Measurements from ENCODE around the gene TYW1B. TPM values are rescaled to one million over a fixed set of nuclear protein-coding genes. Genes with fewer than 3 reads are reported as not detected.
"Not testable (repeated sequence)": the region's sequence is repeated elsewhere in the genome, so short reads cannot be mapped to it uniquely, and the experiment has no call there.

TYW1B gene
- total RNA-seq, 1 experiment from 2014 or later, result 2.6 TPM

GRCh38 chr7:72793791-72794190 is 34.2 kb downstream of the TYW1B start:
- no TSS peak for BruUV-seq (replicated peaks)
- Histone ChIP-seq H3K27me3 (replicated peaks; ENCODE audit: insufficient read depth, low read depth, low read length, poor library complexity) (no peaks in the 10 kb centered on the region), H3K36me3 (ENCODE audit: insufficient read depth, low read length, poor library complexity, severe bottlenecking) (no peaks in the 10 kb centered on the region), H3K4me1 (ENCODE audit: insufficient read depth, low read length, poor library complexity, severe bottlenecking) (no peaks in the 10 kb centered on the region), H3K4me3 (ENCODE audit: low read depth, low read length, poor library complexity, severe bottlenecking) (no peak overlapping the region), H3K9me3 (ENCODE audit: low read depth, low read length, poor library complexity, severe bottlenecking) (no peaks in the 10 kb centered on the region), H3K27ac (ENCODE audit: low read depth, low read length, poor library complexity, severe bottlenecking) (no peak overlapping the region)
- CTCF ChIA-PET, result no interaction called here
- TF ChIP-seq CTCF (conservative IDR thresholded peaks at IDR 0.05; ENCODE audit: low read depth, low read length) (no peak), EZH2 (IDR thresholded peaks at IDR 0.05; ENCODE audit: borderline replicate concordance, low read depth, low read length, poor library complexity, severe bottlenecking) (no peak)
- intact Hi-C loops (cut with micrococcal nuclease; ENCODE audit: unreplicated experiment), result no loop called here
- DNase-seq (ENCODE audit: low spot score), result no peak
- POLR2A ChIA-PET (ENCODE audit: low non-redundant PET), result no interaction called here

GRCh38 chr7:72790698-72791060 is 37.3 kb downstream of the TYW1B start:
- POLR2A ChIA-PET (ENCODE audit: low non-redundant PET); H3K4me3 ChIP-seq (ENCODE audit: low read depth, low read length, poor library complexity, severe bottlenecking); H3K27me3 ChIP-seq (replicated peaks; ENCODE audit: insufficient read depth, low read depth, low read length, poor library complexity); intact Hi-C loops (cut with micrococcal nuclease; ENCODE audit: unreplicated experiment); H3K4me1 ChIP-seq (ENCODE audit: insufficient read depth, low read length, poor library complexity, severe bottlenecking); DNase-seq (ENCODE audit: low spot score); BruUV-seq (replicated peaks); CTCF ChIA-PET; H3K36me3 ChIP-seq (ENCODE audit: insufficient read depth, low read length, poor library complexity, severe bottlenecking); H3K9me3 ChIP-seq (ENCODE audit: low read depth, low read length, poor library complexity, severe bottlenecking); H3K27ac ChIP-seq (ENCODE audit: low read depth, low read length, poor library complexity, severe bottlenecking): not testable (repeated sequence)

- H3K4me3 ChIP-seq (ENCODE audit: low read depth, low read length, poor library complexity, severe bottlenecking); CTCF ChIA-PET; H3K9me3 ChIP-seq (ENCODE audit: low read depth, low read length, poor library complexity, severe bottlenecking); H3K27ac ChIP-seq (ENCODE audit: low read depth, low read length, poor library complexity, severe bottlenecking); POLR2A ChIA-PET (ENCODE audit: low non-redundant PET); H3K27me3 ChIP-seq (replicated peaks; ENCODE audit: insufficient read depth, low read depth, low read length, poor library complexity); BruUV-seq (replicated peaks); H3K36me3 ChIP-seq (ENCODE audit: insufficient read depth, low read length, poor library complexity, severe bottlenecking); H3K4me1 ChIP-seq (ENCODE audit: insufficient read depth, low read length, poor library complexity, severe bottlenecking); intact Hi-C loops (cut with micrococcal nuclease; ENCODE audit: unreplicated experiment): not testable (repeated sequence)
- peak; percentile 8 for DNase-seq (ENCODE audit: low spot score)
These were observed 37.8 kb downstream of the TYW1B start for GRCh38 chr7:72790048-72790697.

- H3K27ac ChIP-seq (ENCODE audit: low read depth, low read length, poor library complexity, severe bottlenecking), result no peak overlapping the region
These were observed 42.6 kb downstream of the TYW1B start for GRCh38 chr7:72785166-72785955.

GRCh38 chr7:72783601-72784370 is 44.2 kb downstream of the TYW1B start:
- H3K9me3 ChIP-seq (ENCODE audit: low read depth, low read length, poor library complexity, severe bottlenecking); H3K27ac ChIP-seq (ENCODE audit: low read depth, low read length, poor library complexity, severe bottlenecking); CTCF ChIA-PET; intact Hi-C loops (cut with micrococcal nuclease; ENCODE audit: unreplicated experiment); H3K4me1 ChIP-seq (ENCODE audit: insufficient read depth, low read length, poor library complexity, severe bottlenecking); POLR2A ChIA-PET (ENCODE audit: low non-redundant PET); H3K27me3 ChIP-seq (replicated peaks; ENCODE audit: insufficient read depth, low read depth, low read length, poor library complexity); H3K4me3 ChIP-seq (ENCODE audit: low read depth, low read length, poor library complexity, severe bottlenecking); H3K36me3 ChIP-seq (ENCODE audit: insufficient read depth, low read length, poor library complexity, severe bottlenecking); BruUV-seq (replicated peaks): not testable (repeated sequence)
- DNase-seq (ENCODE audit: low spot score), result peak; percentile 13

More at GRCh38 chr7:72785166-72785955, 42.6 kb downstream of the TYW1B start:
- H3K9me3 ChIP-seq (ENCODE audit: low read depth, low read length, poor library complexity, severe bottlenecking), result no peaks in the 10 kb centered on the region
- no TSS peak for BruUV-seq (replicated peaks)
- no peak overlapping the region for H3K4me3 ChIP-seq (ENCODE audit: low read depth, low read length, poor library complexity, severe bottlenecking)
- ChIA-PET POLR2A (ENCODE audit: low non-redundant PET) (no interaction called here), CTCF (no interaction called here)
- TF ChIP-seq EZH2 (IDR thresholded peaks at IDR 0.05; ENCODE audit: borderline replicate concordance, low read depth, low read length, poor library complexity, severe bottlenecking) (no peak), CTCF (conservative IDR thresholded peaks at IDR 0.05; ENCODE audit: low read depth, low read length) (no peak)
- DNase-seq (ENCODE audit: low spot score), result no peak
- intact Hi-C loops (cut with micrococcal nuclease; ENCODE audit: unreplicated experiment), result no loop called here
- no peaks in the 10 kb centered on the region for H3K4me1 ChIP-seq (ENCODE audit: insufficient read depth, low read length, poor library complexity, severe bottlenecking)
- no peaks in the 10 kb centered on the region for H3K36me3 ChIP-seq (ENCODE audit: insufficient read depth, low read length, poor library complexity, severe bottlenecking)
- no peaks in the 10 kb centered on the region for H3K27me3 ChIP-seq (replicated peaks; ENCODE audit: insufficient read depth, low read depth, low read length, poor library complexity)
